Activated CD4-positive, CD25-positive, alpha-beta regulatory T cell treated with anti-CD3 and anti-CD28 coated beads, Interleukin-2, amount 50 U/mL, for 16 hours (primary cell): ENCODE data around the gene BBS9.

Experiments used
- DNase-seq: peaks from one replicate; pipeline ENCODE4 v3.0.0-alpha.2; 2020; ENCODE audit warnings: low read depth, low spot score

BBS9 gene

GRCh38 chr7:33547880-33548279 is 418.5 kb downstream of the BBS9 start:
- no peak for DNase-seq

DNA sequence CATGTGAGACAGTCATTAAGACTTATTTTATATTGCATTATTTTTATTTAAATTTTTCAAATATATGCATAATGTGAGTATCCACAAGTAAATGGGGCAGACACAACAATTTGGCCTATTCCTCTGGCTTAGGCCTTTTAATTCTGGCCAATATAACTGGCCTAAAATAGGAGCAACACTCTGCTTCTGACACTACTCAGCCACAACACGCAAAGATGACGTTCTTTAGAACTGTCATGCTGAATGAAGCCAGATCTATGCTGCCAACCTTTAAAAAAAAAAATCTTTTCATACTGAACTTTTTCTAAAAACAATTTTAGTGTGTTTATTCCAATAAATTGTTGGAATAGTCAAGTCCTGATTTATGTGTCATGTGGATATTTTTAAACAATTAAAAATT is 421.0 kb downstream of the BBS9 start:
- DNase-seq = no peak

DNA sequence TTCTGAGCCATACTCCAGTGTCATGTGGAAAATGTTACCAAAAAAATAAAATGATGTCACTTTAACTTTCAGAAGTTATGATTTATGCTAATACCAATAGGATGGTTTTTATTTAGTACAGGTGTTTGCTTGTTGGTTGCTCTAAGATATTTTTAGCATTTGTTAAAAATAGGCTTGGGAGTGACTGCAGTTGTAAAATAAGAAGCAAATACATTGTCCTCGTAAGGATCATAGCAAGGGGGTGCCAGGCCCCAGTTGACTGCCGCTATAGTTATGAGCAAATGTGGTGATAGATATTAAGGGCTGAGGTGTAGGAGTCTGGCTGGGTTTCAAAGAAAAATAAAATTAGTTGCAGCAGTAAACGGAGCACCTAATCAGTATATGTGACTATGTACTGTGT is 421.6 kb downstream of the BBS9 start:
- no peak for DNase-seq

DNA sequence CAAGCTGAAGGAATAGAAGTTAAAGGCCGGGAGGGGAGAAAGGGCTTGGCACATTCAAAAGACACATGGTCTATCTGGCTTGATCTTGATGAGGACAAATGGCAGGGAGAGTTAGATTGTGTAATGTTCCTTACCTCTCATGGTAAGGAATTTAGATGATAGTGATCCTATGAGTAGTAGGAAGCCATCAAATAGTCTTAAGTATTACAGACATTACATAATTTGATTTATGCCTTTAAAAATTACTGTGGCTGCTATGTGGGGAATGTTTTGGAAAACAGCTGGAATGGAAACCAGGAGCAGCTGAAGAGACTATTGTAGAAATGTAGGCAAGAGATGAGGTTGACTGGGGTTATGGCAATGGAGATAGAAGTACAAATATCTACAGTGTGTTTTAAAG is 424.7 kb downstream of the BBS9 start:
- no peak for DNase-seq

DNA sequence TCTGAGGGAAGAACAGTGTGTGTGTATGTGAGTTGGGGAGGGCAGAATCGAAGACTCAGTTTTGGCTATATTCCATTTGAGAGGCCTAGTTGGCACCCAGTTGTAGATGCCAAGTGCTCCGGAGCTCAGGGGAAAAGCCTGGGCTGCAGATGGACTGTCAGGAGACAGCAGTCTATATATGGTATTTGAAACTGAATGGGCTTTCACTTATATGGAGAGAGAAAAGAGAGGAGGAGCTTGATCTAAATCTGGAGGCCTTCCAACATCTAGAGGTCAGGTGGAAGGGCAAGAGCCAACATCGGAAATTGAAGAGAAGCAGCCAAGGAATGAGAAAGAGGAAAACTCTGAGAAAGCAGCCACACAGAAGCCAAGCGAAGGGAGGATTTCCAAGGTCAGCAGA is 425.2 kb downstream of the BBS9 start:
- DNase-seq = no peak

GRCh38 chr7:33556472-33556871 is 427.1 kb downstream of the BBS9 start:
- DNase-seq = no peak

GRCh38 chr7:33558549-33559323 is 429.4 kb downstream of the BBS9 start:
- no peak for DNase-seq

DNA sequence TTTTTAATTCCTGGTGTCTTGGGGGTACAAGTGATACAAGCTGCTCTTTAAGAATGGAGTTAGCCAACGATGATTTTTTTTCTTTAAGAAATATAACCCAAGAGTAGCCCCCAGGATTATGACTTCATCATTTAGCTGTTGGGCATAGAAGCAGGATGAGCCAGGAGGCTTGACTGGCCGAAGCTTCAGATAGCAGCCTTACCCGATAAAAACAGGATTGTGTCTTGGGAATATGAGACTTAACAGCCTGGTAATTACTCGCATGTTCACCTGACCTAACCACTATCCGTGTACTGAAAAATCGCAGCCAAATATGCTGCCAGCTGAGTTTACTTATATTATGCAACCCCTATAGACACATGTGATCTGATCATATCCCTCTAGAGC is 430.0 kb downstream of the BBS9 start:
- no peak for DNase-seq

DNA sequence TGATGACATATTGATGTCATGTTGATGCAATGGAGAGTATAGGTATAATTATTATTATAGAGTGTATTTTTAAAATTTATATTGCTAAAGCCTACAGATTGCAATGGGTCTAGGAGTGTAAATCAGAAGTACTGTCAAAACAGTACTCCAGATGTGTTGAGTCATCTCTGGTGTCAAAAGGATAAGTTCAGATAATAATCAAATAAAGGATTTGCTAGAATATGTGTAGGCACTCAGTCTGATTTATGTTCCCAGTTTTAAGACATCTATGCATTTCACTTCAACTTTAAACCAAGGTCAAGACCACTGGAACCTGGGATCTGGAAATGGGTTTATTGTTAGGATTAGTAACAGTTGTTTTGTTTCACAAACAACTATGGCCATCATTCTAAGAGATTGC is 433.6 kb downstream of the BBS9 start:
- DNase-seq = no peak

- no peak for DNase-seq
Measured at GRCh38 chr7:33563651-33564050, 434.3 kb downstream of the BBS9 start.

- no peak for DNase-seq
Measured at GRCh38 chr7:33578166-33578565, 448.8 kb downstream of the BBS9 start.

DNA sequence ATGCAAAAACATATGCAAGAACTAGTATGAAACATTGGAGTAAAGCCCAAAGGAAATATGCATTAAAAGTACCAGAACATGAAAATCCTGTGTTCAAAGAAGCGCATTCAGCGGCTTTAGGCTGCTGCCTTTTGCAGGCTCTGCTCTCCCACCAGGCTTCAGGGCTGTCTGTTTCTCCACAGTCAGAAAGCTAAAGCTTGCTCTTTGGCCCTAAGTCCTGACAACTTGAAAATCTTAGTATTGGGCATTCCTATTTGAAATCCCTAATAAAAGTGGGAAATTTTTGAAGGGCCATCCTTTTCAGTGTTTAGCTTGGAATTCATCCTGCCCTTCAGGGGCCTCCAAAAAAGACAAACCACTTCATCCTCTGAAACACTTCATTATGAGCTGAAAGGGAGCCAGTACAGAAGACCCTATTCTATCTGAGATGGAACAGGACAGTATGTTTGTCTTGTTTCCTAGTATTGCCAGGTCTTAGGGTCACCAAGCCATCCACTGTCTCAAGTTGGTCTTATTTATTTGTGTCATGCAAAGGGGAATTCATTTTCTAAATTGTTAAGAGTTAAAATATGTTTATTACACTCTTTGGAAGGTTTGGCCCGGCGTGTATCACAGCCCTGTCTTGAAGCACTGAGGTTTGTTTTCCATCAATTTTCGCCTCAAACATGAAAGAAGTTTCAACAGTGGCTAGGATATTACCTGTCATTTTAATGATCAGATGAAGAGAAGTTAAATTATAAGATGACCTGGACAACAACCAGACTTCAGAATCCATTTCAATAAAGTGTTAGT is 449.7 kb downstream of the BBS9 start:
- DNase-seq = no peak

- no peak for DNase-seq
Measured at GRCh38 chr7:33579673-33579960, 450.3 kb downstream of the BBS9 start.

DNA sequence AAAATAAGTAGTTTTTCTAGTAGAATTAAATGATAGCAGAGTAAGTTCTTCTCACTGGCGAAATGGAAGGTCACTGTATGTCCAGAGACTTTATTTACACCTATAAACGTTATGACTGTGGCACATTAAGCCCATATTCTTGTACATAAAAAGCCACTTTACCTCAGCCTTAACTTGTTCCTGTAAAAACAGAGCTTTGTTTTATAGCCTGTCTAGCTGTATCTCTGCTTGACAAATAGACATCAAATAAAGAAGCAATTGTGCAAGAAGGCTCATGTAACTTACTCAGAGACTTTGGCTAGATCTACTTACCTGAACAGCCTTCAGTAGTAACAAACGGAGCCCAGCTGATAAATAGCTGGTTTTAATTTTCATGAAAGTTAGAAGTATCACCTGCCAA is 451.9 kb downstream of the BBS9 start:
- no peak for DNase-seq

- DNase-seq = no peak
Measured at GRCh38 chr7:33582104-33582503, 452.7 kb downstream of the BBS9 start.

DNA sequence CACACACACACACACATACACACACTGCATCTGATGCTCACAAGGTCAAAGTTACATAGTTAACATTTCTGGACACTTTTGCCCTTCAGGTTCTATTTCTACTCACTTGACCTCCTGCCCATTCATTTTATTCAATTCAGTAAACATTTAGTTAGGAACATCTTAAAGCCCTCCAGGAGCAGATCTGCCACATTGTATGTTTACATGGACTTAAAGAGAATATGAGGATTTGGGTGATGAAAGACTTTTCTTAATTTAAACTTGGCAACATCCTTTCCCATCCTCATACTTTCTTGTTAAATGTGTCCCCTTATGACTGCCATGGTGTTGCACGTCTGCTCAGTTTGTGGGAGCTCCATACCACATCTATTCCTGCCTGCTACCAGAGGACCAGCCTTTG is 453.2 kb downstream of the BBS9 start:
- DNase-seq = no peak

- DNase-seq = no peak
Measured at GRCh38 chr7:33589911-33590310, 460.5 kb downstream of the BBS9 start.

DNA sequence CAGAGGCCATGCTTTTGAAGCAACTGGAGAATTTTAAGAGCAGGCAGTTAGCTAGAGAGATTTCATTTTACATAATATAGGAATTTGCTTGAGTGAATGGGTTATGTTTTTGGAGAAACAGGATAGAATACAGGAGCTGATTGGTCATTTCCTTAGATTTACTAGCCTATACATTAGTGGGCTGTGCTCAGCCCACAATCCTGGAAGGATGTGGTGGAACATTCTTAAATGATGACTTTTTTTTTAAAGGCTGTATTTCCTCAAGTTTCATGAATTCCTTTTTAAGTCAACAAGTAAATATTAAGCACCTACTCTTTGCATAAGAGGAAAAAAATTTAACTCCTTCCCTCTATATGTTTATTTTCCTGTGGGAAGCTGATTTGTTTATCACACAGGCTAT is 461.6 kb downstream of the BBS9 start:
- no peak for DNase-seq

DNA sequence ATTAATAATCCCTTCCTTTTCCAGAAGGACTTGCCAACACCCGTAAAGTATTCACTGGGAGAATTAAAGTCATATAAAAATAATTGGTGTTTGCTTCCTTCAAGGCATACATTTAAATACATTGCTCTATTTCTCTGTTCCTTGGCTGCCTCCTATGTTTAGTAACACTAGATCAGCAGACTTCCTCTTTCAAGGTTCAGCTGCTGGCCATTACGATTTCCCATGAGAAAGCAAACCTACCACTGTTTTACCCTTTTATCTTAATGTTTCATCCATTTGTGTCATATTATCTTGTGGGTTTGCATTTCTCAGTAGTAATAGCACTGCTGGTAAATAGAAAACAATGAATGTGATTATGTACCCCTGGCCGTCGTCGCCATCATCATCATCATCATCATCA is 462.1 kb downstream of the BBS9 start:
- DNase-seq = no peak

DNA sequence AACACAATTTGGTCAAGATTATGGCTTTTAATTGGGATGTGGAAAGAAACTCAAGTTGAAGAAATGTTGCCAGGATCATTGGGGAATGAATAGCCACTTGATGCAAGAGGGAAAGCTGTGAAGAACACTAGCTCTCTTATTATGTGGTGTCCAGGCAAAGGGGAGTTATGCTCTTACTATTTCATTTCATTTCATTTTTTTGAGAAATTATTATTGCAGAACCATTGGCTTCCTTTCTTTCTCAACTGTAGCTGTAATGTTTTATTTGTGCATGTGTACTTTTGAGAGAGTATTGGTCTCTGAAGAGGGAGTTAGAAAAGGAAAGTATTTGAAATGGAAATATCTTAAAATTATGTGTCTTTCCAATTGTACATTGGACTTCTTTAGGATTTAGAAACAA is 463.4 kb downstream of the BBS9 start:
- no peak for DNase-seq

DNA sequence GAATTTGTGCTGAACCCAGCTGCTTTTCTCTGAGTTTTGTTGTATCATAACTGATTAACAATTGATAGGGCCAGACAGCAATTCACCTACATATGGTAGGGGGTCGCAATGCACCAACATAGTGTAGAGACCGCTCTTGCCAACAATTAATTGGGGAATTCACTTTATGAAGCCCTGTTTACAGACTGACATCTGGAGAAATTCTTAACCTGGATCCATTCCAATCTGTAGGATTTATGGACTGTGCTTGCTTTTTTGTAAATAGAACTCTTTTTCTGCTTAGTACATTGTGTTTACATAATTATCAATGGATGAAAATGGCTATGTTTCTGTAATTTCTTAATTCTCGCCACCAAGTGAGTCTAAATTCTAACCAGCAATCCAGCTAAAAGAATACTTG is 464.2 kb downstream of the BBS9 start:
- DNase-seq = no peak

- no peak for DNase-seq
Measured at GRCh38 chr7:33596686-33597085, 467.3 kb downstream of the BBS9 start.

- DNase-seq = no peak
Measured at GRCh38 chr7:33597181-33597580, 467.8 kb downstream of the BBS9 start.

- DNase-seq = no peak
Measured at GRCh38 chr7:33601101-33601500, 471.7 kb downstream of the BBS9 start.
